K562 (cell line): ENCODE results near the gene DHRS13. TPM values are rescaled to one million over a fixed set of nuclear protein-coding genes. Genes with fewer than 3 reads are reported as not detected.

Experiments
- ARID2 ChIP-seq: fragments of 450-650 bp; IDR thresholded peaks from 2 replicates; pipeline ENCODE4 v1.6.1; 2017; ENCODE audit warnings: antibody characterized with exemption, mild to moderate bottlenecking
- ARID4B ChIP-seq: sonication (generic); formaldehyde crosslinking; IDR thresholded peaks from 2 replicates; pipeline ENCODE4 v1.8.0; 2022; ENCODE audit warnings: mild to moderate bottlenecking, missing genetic modification reagents
- ATF2 ChIP-seq: sonication (generic); formaldehyde crosslinking; IDR thresholded peaks from 2 replicates; pipeline ENCODE4 v1.8.1; 2022; ENCODE audit warnings: missing genetic modification reagents
- CHD4 ChIP-seq: fragments of 200-600 bp; sonication (generic); IDR thresholded peaks from 3 replicates; pipeline ENCODE4 v1.6.1; 2012; ENCODE audit warnings: low read depth, mild to moderate bottlenecking, mixed read lengths, low read length, inconsistent platforms; ENCODE audit not compliant: insufficient read depth, insufficient replicate concordance, poor library complexity, severe bottlenecking
- DACH1 ChIP-seq: fragments of 450-650 bp; IDR thresholded peaks from 2 replicates; pipeline ENCODE4 v1.6.1; 2018; ENCODE audit not compliant: partially characterized antibody
- FOXJ3 ChIP-seq: sonication (generic); formaldehyde crosslinking; IDR thresholded peaks from 2 replicates; pipeline ENCODE4 v1.4.0; 2020; ENCODE audit warnings: mild to moderate bottlenecking, missing genetic modification reagents
- GTF2A2 ChIP-seq: IDR thresholded peaks from 2 replicates; pipeline ENCODE4 v1.6.1; 2016; ENCODE audit warnings: mild to moderate bottlenecking, missing genetic modification characterization, missing compliant biosample characterization
- HMG20A ChIP-seq: fragments of 450-650 bp; formaldehyde crosslinking; conservative IDR thresholded peaks from 2 replicates; pipeline ENCODE4 v1.4.0; 2020; ENCODE audit warnings: mild to moderate bottlenecking, mixed read lengths
- HOXB6 ChIP-seq: fragments of 250-450 bp; sonication (Bioruptor Pico); IDR thresholded peaks from 2 replicates; pipeline ENCODE4 v1.5.1; 2022; ENCODE audit warnings: mild to moderate bottlenecking, borderline replicate concordance
- L3MBTL2 ChIP-seq: fragments of 450-650 bp; IDR thresholded peaks from 2 replicates; pipeline ENCODE4 v1.6.1; 2016; ENCODE audit warnings: mild to moderate bottlenecking, moderate library complexity
- MAFK ChIP-seq: IDR thresholded peaks from 2 replicates; pipeline ENCODE4 v1.6.1; 2011; ENCODE audit warnings: low read length, improper control_type of control experiment
- MAZ ChIP-seq, 2 experiments: fragments of 450-650 bp in 1 of 2; sonication (generic) in 1 of 2; formaldehyde crosslinking; IDR thresholded peaks in 1 of 2; conservative IDR thresholded peaks in 1 of 2; 2 replicates each; pipeline versions ENCODE4 v1.4.0 to v1.5.0; 2020; ENCODE audit warnings: mild to moderate bottlenecking in 1 of 2, missing genetic modification reagents in 1 of 2
- MECOM ChIP-seq: fragments of 250-450 bp; sonication (Bioruptor Pico); IDR thresholded peaks from 2 replicates; pipeline ENCODE4 v1.8.0; 2022; ENCODE audit warnings: inconsistent platforms
- MXD1 ChIP-seq: fragments of 250-450 bp; sonication (Bioruptor Pico); IDR thresholded peaks from 2 replicates; pipeline ENCODE4 v1.8.0; 2021; ENCODE audit warnings: borderline replicate concordance, mild to moderate bottlenecking, moderate library complexity; ENCODE audit not compliant: poor library complexity, severe bottlenecking
- SIN3B ChIP-seq: fragments of 450-650 bp; IDR thresholded peaks from 2 replicates; pipeline ENCODE4 v1.6.1; 2017; ENCODE audit warnings: low read depth, mild to moderate bottlenecking, moderate library complexity
- TAL1 ChIP-seq: fragments of 450-650 bp; IDR thresholded peaks from 2 replicates; pipeline ENCODE4 v1.6.1; 2016; ENCODE audit warnings: mild to moderate bottlenecking
- WHSC1 ChIP-seq: IDR thresholded peaks from one replicate; pipeline ENCODE4 v1.6.1; 2012; ENCODE audit warnings: low read length, control low read depth, inconsistent platforms
- ZNF143 ChIP-seq: sonication (generic); formaldehyde crosslinking; IDR thresholded peaks from 2 replicates; pipeline ENCODE4 v1.9.0; 2022; ENCODE audit warnings: mild to moderate bottlenecking, missing genetic modification reagents
- ZNF449 ChIP-seq: fragments of 250-450 bp; sonication (Bioruptor Pico); IDR thresholded peaks from 2 replicates; pipeline ENCODE4 v1.8.0; 2022; ENCODE audit warnings: moderate library complexity, mild to moderate bottlenecking, inconsistent platforms
- ZNF778 ChIP-seq: fragments of 450-650 bp; formaldehyde crosslinking; IDR thresholded peaks from 2 replicates; pipeline ENCODE4 v1.4.0; 2020; ENCODE audit warnings: mild to moderate bottlenecking, moderate library complexity
- polyA plus RNA-seq, 8 experiments: library from polyadenylated mRNA; depleted of rRNA in 4 of 8; stranded (reverse) in 5 of 8; unstranded in 3 of 8; fragments of >200 nt; fragmentation: Nextera tagmentation in 2 of 8; fragmentation: Illumina TruSeq in 1 of 8; extraction: Ambion mirVana in 2 of 8; extraction: Trizol in 1 of 8; gene quantifications; 2 replicates each; pipeline versions ENCODE4 v1.2.1 to v1.2.3, GENCODE V29; 2011 to 2014; ENCODE audit warnings: inconsistent platforms in 1 of 8, missing spikeins in 1 of 8
- total RNA-seq, 7 experiments: library from RNA; depleted of rRNA in 6 of 7; stranded (reverse); fragments of >200 nt in 6 of 7; fragmentation: Illumina TruSeq in 2 of 7; extraction: Trizol in 2 of 7; gene quantifications; 2 replicates each; pipeline versions ENCODE4 v1.2.1 to v1.2.3, GENCODE V29; 2011 to 2021; ENCODE audit warnings: low replicate concordance in 1 of 7

The DHRS13 gene
- total and polyA plus RNA-seq, 9 of the 15 experiments (the other 6 are each of a cell fraction or from before 2014, with no cell fraction given) = 0.32 to 52.3 (median 34.3) TPM; not detected in 1

GRCh38 chr17:28864991-28865849 lies 37.7 kb downstream of the DHRS13 start (continued):
- no peak for TF ChIP-seq ARID4B (CRISPR knock-in tag)
- TF ChIP-seq HOXB6 = 0 out of 2 replicates have a peak, but pooled peaks have one; percentile 65
- 0 out of 2 replicates have a peak, but pooled peaks have one; percentile 88 for TF ChIP-seq ZNF449 (CRISPR knock-in tag)
- TF ChIP-seq DACH1 = peak; percentile 69
- TF ChIP-seq L3MBTL2 = peak; percentile 91
- no peak for TF ChIP-seq ZNF143 (CRISPR knock-in tag)
- no peak for TF ChIP-seq ZNF778
- peak; percentile 10 for TF ChIP-seq WHSC1
- no peak; the same call in 1 of the 2 replicates for TF ChIP-seq MECOM (CRISPR knock-in tag)
- peak; percentile 100 for TF ChIP-seq TAL1
- TF ChIP-seq CHD4 = no peak
- 0 out of 2 replicates have a peak, but pooled peaks have one; percentile 34 for TF ChIP-seq SIN3B
- TF ChIP-seq GTF2A2 (tag) = no peak
- TF ChIP-seq ARID2 = no peak
- no peak for TF ChIP-seq MXD1 (CRISPR knock-in tag)
- TF ChIP-seq ATF2 = no peak
- TF ChIP-seq HMG20A (CRISPR knock-in tag) = no peak
- peak; percentile 94 to 99 for TF ChIP-seq MAZ (CRISPR knock-in tag; conservative IDR thresholded peaks at IDR 0.05 in 1 of 2, IDR thresholded peaks at IDR 0.05 in 1 of 2)
- no peak for TF ChIP-seq FOXJ3
- peak; percentile 19; the same call in 1 of the 2 replicates for TF ChIP-seq MAFK
